ELR (cell line): Measurements from ENCODE around the gene DHDH.
A peak's percentile ranks its signal among the peaks of the same experiment; 100 is the strongest.

ENCODE experiments used
- DNase-seq: peaks from one replicate; pipeline ENCODE4 v3.0.0-alpha.2; 2015; ENCODE audit warnings: low read depth

DHDH gene

DNA sequence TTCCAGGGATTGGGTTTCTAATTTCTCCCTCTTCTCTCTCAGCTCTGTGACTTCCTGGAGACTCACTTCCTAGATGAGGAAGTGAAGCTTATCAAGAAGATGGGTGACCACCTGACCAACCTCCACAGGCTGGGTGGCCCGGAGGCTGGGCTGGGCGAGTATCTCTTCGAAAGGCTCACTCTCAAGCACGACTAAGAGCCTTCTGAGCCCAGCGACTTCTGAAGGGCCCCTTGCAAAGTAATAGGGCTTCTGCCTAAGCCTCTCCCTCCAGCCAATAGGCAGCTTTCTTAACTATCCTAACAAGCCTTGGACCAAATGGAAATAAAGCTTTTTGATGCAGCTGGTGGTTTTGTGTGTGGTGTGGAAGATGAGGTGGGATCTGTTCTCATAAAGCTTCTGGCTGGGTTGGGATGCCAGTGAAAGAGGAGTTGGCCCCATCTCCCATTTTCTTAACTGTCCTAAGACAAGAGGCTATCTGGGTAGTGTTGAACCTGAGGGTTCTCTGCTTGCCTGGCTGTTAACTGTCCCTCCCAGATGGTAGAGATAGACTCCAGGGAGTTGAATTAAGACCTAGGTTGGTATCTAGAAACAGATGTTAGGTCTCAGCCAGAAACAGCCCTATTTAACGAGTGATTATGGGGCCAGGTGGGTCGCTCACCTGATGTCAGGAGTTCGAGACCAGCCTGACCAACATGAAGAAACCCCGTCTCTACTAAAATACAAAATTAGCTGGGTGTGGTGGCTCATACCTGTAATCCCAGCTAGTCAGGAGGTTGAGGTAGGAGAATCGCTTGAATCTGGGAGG lies 33.2 kb downstream of the DHDH start:
- DNase-seq: no peak

- peak; percentile 50 for DNase-seq
Observed at GRCh38 chr19:48967346-48968178, 34.1 kb downstream of the DHDH start.

DNA sequence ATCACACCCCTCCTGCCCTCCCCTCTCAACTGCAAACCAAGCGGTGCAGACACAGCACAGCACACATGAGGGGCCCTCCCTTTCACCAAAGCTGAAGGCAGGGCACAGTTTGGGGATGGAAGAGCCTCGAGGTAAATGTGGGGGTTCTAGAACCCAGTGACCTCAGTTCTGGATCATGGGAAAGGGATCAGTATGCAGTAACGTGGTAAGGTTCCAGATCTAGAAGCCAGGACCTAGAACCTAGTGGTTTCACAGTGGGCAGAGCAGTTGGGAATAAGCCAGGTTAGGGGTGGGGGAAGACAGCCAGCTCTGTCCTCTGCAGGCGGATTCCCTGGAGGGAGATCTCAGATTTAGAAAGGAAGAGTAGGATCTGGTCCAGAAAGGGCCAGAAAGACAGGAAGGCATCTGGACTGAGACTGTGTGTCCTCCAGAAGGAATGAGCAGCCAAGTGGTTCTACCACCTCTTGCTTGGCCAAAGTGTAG lies 34.7 kb downstream of the DHDH start:
- no peak for DNase-seq

- no peak for DNase-seq
Observed at GRCh38 chr19:48968813-48969218, 35.3 kb downstream of the DHDH start.

DNA sequence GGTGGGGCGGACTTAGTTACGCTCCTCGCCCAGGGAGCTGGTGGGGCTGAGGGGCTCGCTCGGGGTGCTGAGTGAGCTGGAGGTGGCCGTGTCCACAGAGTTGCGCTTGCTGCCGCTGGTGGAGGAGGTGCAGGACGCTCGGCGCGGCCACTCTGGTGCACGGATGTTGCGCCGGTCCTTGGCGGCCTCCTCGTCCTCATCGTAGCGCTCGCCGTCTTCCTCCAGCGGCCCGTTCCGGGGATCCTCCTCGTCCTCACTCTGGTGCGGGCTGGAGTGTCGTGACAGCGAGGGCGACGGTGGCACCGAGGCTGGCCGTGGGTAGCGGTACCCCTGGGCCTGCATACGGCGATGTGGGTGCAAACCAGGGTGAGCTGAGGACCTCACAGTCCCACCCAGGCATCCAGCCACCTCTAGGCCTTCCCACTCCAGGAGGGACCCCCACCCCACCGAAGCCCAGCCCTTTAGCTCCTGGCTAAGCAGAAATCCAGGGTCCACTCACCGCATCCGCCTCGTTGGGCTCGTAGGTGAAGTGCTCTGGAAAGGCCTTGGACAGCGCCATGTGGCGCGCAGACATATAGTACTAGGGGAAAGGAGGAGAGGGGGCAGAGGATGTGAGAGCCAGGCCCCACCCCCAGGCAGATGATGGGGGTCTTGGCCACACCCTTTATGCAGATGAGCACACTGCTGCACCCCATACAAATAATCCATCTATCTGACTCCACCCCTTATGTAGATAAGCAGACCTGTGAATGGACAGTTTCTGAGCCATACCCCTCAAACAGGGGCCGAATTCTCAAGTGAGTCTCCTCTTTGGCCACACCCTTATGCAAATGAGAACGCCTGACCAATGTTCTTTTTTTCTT lies 36.0 kb downstream of the DHDH start:
- peak; percentile 50 for DNase-seq

DNA sequence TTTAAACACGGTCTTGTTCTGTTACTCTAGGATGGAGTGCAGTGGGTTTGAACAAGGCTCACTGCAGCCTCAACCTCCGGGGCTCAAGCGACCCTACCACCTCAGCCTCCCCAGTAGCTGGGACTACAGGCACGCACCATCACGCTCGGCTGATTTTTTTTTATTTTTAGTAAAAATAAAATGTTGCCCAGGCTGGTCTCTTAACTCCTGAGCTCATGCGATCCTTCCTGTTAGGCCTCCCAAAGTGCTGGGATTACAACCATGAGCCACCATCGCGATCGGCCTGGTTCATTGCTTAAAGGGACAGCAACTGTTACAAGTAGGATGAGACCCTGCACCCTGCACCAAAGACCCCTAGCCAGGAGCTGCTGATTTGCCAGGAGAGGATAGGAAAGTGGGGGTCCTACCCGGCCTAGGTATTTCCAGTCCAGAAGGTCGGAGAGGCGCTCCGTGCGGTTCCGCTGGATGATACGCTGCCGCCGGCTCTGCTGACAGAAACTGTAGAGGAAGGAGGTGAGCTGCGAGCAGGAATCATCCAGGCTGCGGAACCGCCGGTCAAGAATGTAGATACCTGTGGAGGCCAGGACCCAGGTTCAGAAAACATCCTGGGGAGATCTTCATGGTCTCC lies 36.8 kb downstream of the DHDH start:
- no peak for DNase-seq

- DNase-seq: peak; percentile 82
Observed at GRCh38 chr19:48970923-48971395, 37.5 kb downstream of the DHDH start.

GRCh38 chr19:48975947-48976847 lies 42.7 kb downstream of the DHDH start:
- peak; percentile 57 for DNase-seq

- DNase-seq: no peak
Observed at GRCh38 chr19:48977061-48977460, 43.6 kb downstream of the DHDH start.

DNA sequence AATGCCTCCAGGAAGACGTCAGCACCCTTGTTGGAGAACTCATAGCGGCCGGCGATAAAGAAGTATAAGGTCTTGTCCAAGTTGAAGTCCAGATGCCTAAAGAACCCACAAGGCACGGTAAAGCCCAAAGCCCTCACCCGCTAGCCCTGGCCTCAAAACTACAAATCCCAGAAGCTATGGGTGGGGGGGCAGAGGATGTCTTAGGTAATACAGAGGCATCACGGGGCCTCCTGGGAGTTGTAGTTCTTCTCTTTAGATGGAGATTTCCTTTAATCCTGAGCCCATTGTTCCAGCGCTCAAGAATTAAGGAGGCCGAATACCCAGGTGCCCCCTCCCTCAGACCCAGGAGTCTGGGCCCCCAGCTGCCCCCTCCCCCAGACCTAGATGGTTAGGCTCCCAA lies 48.8 kb downstream of the DHDH start:
- DNase-seq: peak; percentile 32

- no peak for DNase-seq
Observed at GRCh38 chr19:48985711-48986110, 52.2 kb downstream of the DHDH start.

- DNase-seq: no peak
Observed at GRCh38 chr19:48986211-48986610, 52.7 kb downstream of the DHDH start.

GRCh38 chr19:48987323-48987722 lies 53.8 kb downstream of the DHDH start:
- no peak for DNase-seq

- DNase-seq: no peak
Observed at GRCh38 chr19:48988286-48988685, 54.8 kb downstream of the DHDH start.

- DNase-seq: no peak
Observed at GRCh38 chr19:48988860-48989259, 55.4 kb downstream of the DHDH start.

GRCh38 chr19:48989701-48990291 lies 56.3 kb downstream of the DHDH start:
- DNase-seq: no peak

- DNase-seq: no peak
Observed at GRCh38 chr19:48990400-48990799, 56.9 kb downstream of the DHDH start.

GRCh38 chr19:48991011-48991609 lies 57.6 kb downstream of the DHDH start:
- DNase-seq: no peak

DNA sequence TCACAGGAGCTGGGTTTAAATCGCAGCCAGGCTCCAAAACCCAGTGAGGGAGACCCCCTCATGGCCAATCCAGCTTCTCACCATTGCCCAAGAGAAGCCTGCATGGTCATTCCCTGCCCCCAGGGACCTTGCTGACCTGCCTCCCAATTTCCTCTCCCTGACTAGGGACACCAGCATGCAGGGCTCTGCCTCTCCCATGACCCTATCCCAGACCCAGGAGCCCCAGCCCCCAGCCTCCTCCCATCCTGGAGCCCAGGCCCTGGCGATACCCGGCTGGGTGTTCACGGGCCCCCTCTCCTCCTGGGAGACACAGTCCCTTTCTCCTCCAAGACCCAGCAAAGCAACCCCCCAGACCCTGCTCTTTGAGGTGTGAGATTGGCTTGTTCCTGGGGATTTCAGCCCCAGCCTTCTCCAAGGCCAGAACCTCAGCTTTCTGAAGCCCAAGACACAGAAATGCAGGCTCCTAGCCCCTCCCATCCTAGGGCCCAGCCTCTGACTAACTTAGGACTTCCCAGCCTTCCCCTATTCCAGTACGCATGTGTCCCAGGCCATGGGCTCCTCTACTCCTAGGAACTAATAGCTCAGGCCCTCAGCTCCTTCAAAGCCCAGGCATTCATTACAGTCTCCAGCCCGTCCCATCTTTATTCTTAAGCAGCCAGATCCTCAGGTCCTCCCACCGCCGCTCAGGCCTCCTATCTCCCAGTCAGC lies 58.5 kb downstream of the DHDH start:
- DNase-seq: peak; percentile 91
